Activated CD8-positive, alpha-beta memory T cell treated with anti-CD3 and anti-CD28 coated beads for 1 hour (primary cell): ENCODE data around the gene C4BPB.

ENCODE experiments used
- DNase-seq, 2 donors: peaks; one replicate each; pipeline ENCODE4 v3.0.0-alpha.2; 2020; ENCODE audit warnings: low read depth in 1 of 2; ENCODE audit errors: extremely low read depth in 1 of 2

C4BPB gene

DNA sequence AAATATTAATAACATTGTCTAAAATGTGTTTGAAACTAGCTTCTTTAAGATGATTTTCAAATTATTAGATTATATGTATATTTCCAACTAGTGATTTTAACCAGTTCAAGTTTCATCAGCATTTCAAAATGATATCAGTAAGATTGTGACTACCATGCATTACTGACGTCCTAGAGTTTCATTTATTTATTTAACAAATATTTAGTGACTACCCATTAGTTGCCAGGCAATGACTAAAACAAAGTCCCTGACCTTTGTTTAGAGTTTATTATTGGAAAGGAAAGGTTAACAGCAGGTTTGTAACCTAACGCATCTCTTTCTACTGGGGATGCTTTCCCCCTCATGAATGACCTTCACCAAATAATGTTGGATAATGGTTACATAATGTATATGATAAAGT lies 7.6 kb upstream of the C4BPB start:
- DNase-seq = no peak

GRCh38 chr1:207081806-207082205 lies 6.9 kb upstream of the C4BPB start:
- DNase-seq = no peak

- DNase-seq = no peak
Observed at GRCh38 chr1:207084232-207084631, 4.4 kb upstream of the C4BPB start.

DNA sequence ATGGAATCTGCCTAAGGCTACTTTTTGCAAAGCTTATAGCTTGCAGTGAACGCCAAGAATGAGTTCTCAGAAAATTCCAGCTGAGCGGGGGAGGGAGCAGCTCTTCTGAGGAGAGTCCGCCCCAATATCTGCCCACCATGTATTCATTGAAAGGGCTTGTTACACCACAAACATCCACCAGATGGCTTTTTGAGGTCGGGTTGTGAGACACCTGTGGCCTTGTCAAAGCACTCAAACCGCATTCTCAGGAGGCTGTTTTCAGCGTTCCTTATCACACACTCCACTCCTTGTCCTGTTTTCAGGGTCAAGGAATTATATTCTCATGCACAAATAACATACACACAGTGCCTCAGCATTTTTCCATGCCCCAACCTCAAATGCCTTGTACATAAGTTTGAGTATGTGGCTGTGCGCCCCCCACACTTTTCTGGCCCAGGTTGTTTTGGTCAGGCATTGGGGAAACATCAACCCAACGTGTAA lies 3.9 kb upstream of the C4BPB start:
- peak; percentile 7 to 17 for DNase-seq

DNA sequence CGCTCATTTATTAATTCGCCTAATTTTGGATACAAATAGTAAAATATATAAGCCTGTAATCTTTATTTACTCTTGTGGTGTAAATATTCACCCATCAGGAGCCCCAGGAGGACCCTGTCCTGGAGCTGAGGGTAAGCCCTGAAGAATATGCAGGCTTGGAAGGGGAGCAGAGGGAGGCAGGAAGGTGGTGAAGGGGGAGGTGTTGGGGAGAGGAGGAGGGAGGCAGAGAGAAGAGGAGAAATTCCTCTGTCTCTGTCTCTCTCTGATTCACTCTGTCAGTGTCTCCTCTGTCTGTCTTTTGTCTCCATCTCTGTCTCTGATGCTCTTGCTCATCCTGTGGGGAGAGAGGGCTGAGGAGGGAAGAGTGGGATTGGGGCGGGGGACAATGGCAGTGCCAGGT lies 2.8 kb upstream of the C4BPB start:
- DNase-seq = no peak

- DNase-seq = no peak
Observed at GRCh38 chr1:207088161-207088560, 499 bp upstream of the C4BPB start.

GRCh38 chr1:207089627-207090355 lies 1.1 kb downstream of the C4BPB start:
- no peak for DNase-seq

GRCh38 chr1:207091200-207091908 lies 2.7 kb downstream of the C4BPB start:
- DNase-seq = no peak

DNA sequence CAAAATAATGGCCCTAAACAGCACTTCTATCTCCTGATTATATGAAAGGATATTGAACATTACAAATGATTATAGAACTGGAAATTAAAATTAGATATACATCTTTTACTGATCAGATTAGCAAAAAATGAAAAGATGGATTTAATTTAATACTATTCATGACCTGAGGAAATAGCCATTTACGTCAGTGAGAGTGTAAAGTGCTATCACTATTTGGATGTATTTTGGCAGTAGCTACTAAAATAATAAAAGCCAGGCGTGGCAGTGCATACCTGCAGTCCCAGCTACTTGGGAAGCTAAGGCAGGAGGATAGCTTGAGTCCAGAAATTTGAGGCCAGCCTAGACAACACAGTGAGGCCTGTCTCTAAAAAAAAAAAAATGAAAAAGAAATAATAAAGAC lies 5.3 kb downstream of the C4BPB start:
- no peak for DNase-seq

DNA sequence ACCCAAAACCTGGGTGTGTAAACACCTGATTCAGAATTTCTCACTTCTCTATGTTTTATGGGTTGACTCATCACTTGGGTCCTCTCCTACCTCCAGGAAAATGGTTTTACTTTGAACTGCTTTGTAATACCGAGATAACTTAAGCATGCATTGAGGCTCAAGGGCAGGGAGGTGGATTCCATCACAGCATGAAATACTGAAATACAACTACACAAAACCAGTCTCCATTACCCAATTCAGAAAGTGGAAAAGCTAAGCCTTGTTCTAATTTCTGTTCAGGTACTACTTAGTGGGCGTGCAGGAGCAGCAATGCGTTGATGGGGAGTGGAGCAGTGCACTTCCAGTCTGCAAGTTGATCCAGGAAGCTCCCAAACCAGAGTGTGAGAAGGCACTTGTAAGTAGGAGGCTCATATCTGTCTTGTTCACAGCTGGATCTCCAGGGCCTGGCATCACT lies 9.2 kb downstream of the C4BPB start:
- DNase-seq = no peak

GRCh38 chr1:207101720-207102119 lies 13.1 kb downstream of the C4BPB start:
- no peak for DNase-seq

- no peak for DNase-seq
Observed at GRCh38 chr1:207102146-207102545, 13.5 kb downstream of the C4BPB start.

DNA sequence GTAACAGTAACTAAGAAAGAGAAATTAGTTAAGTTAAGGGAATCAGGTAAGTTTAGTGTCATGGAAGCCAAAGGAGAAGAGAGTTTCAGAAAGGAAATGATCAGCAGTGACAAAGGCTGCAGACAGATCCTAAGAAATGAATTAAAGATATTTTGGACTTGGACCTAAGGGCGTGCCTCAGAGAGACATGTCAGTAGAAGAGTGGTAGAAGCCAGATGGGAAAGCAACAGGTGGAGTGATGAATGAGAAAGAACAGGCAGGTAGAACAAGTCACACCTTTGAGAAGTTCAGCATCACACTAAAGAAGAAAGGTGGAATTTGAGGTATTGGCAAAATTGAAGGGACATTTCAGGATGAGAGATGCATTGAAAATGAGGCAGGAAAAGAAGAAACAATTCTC lies 14.0 kb downstream of the C4BPB start:
- no peak for DNase-seq

- DNase-seq = no peak
Observed at GRCh38 chr1:207103892-207104373, 15.3 kb downstream of the C4BPB start, which contains the start of gene C4BPA. TSS of gene C4BPA (plus strand) at chr1:207104233. CDS start at chr1:207113026, 8,793 bp downstream.

DNA sequence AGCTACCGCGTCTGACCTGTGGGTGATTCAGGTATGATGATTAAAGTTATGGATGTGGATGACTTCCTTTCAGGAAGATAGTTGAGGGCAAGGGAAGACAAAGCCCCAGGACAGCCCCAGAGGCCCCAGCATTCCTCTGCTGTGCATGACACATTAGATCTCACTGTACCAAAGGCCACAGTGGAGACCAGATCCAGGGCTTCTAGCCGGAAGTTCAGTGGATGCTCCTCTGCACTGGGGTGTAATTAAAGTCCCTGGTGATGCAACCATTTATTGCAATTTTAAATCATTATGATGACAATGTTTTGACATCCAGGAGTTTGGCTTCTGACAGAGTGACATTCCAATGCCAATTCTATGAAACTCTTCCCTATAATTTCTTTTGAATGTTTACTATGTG lies 20.3 kb downstream of the C4BPB start:
- no peak for DNase-seq

DNA sequence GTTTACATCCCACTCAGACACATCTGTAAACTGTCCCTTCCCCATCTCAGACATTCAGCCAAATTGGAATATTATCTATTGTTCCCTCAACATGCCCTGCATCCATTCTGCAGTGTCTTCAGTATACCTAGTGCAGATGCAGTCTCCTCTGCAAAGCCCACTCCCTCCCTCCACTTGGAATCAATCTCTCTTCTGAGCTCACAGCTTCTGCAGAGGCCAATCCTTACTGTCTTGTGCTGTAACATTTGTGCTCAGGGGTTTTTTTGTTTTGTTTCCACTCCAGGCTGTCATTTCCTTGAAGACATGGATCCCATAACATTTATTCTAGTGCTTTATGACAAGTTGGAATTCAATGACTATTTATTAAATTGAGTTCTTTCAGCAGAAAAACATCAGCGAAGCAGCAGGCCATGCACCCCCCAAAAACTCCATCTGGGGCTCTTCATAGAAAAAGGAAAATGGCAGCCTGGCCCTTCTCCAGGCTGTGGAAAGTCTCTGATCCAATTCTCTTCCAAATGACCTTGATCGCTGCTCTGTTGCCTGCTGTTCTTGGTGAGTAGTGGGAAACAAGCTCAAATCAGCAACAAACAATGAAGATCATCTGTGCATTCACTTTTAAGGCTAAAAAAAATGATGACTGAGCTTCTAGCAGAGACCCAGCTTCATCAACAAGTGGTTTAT lies 24.1 kb downstream of the C4BPB start:
- no peak for DNase-seq

GRCh38 chr1:207115269-207115668 lies 26.6 kb downstream of the C4BPB start:
- DNase-seq = no peak

DNA sequence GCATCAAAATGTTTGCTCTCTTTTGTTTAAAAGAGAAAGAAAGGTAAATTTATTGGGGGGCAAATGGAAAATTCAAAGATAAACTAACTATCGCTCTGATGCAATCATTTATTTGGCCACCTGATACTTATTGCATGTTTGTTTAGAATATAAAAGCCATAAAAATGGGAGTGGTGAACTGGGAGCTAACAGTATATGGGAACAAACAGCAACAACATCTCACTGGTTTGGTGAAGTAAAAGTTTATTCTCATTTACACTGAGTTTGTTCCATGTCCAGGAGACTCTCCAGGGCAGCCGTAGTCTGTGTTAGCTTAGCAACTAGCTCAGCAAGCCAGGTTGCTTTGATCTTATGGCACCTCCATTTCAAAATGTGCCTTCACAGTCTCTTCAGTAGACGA lies 35.7 kb downstream of the C4BPB start:
- no peak for DNase-seq

- DNase-seq = no peak
Observed at GRCh38 chr1:207128336-207128921, 39.8 kb downstream of the C4BPB start.

DNA sequence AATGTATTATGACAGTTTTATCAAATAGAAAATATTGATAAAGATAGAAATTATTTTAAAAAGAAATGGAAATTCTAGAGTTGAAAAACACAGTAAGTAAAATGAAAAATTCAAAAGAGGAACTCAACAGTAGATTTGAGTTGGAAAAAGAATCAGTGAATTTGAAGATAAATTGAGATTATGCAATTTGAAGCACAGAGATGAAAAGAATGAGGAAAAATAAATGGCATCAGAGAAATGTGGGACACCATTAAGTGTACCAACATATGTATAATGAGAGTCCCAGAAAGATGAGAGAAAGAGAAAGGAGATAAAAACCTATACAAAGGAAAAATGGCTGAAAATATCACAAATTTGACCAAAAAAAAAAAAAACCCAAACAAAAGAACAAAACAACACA lies 40.4 kb downstream of the C4BPB start:
- no peak for DNase-seq
